Mesenchymal stem cell (in vitro differentiated cells and primary cell): ENCODE data around the gene PAWR.

Experiments
- DNase-seq: peaks from one replicate; pipeline ENCODE4 v3.0.0-alpha.2; 2013
- H2AFZ ChIP-seq: one replicate; pipeline ENCODE4 v1.6.1; 2013; ENCODE audit warnings: low read depth, mild to moderate bottlenecking, control low read depth, inconsistent platforms, low read length, moderate library complexity
- H2AK5ac ChIP-seq: 2 replicates; pipeline ENCODE4 v1.6.1; 2013; ENCODE audit warnings: low read length, moderate library complexity, mild to moderate bottlenecking, inconsistent platforms; ENCODE audit not compliant: severe bottlenecking
- H2BK120ac ChIP-seq: one replicate; pipeline ENCODE4 v1.6.1; 2013; ENCODE audit warnings: low read depth, mild to moderate bottlenecking, inconsistent platforms, low read length, moderate library complexity
- H2BK12ac ChIP-seq, 2 experiments: one replicate each; pipeline ENCODE4 v1.6.1; 2013; ENCODE audit warnings: inconsistent platforms in 2 of 2, low read length in 2 of 2, mild to moderate bottlenecking in 2 of 2, moderate library complexity in 2 of 2, control low read depth in 1 of 2
- H2BK15ac ChIP-seq: one replicate; pipeline ENCODE4 v1.6.1; 2013; ENCODE audit warnings: mild to moderate bottlenecking, low read depth, inconsistent platforms; ENCODE audit not compliant: poor library complexity, severe bottlenecking
- H2BK5ac ChIP-seq: 2 replicates; pipeline ENCODE4 v1.6.1; 2013; ENCODE audit warnings: low read depth, mild to moderate bottlenecking, low read length, control low read depth, inconsistent platforms; ENCODE audit not compliant: poor library complexity, severe bottlenecking
- H3K14ac ChIP-seq, 2 experiments: one replicate each; pipeline ENCODE4 v1.6.1; 2013; ENCODE audit warnings: inconsistent platforms in 2 of 2, low read length in 2 of 2, control low read depth in 1 of 2, mild to moderate bottlenecking in 1 of 2, moderate library complexity in 1 of 2
- H3K18ac ChIP-seq, 2 experiments: one replicate each; pipeline ENCODE4 v1.6.1; 2013; ENCODE audit warnings: inconsistent platforms in 2 of 2, low read length in 2 of 2, control low read depth in 1 of 2, low read depth in 1 of 2, mild to moderate bottlenecking in 1 of 2
- H3K23ac ChIP-seq, 2 experiments: one replicate each; pipeline ENCODE4 v1.6.1; 2013; ENCODE audit warnings: inconsistent platforms in 2 of 2, low read length in 2 of 2, mild to moderate bottlenecking in 2 of 2, moderate library complexity in 2 of 2, control low read depth in 1 of 2
- H3K27ac ChIP-seq: 2 replicates; pipeline ENCODE4 v1.5.1; 2013; ENCODE audit warnings: mild to moderate bottlenecking, moderate library complexity, low read length, control low read depth, inconsistent platforms; ENCODE audit not compliant: poor library complexity, severe bottlenecking
- H3K27me3 ChIP-seq, 2 experiments: 2 replicates each; pipeline versions ENCODE4 v1.6.1 to v1.7.0; 2013; ENCODE audit warnings: low read length in 2 of 2, mild to moderate bottlenecking in 2 of 2, moderate library complexity in 2 of 2, control low read depth in 1 of 2, inconsistent platforms in 1 of 2; ENCODE audit not compliant: control insufficient read depth in 1 of 2, insufficient read depth in 1 of 2
- H3K36me3 ChIP-seq, 2 experiments: 2 replicates each; pipeline versions ENCODE4 v1.6.1 to v1.7.0; 2013; ENCODE audit warnings: low read length in 2 of 2, control low read depth in 1 of 2, inconsistent platforms in 1 of 2, low read depth in 1 of 2, mild to moderate bottlenecking in 1 of 2; ENCODE audit not compliant: insufficient read depth in 2 of 2, control insufficient read depth in 1 of 2
- H3K4ac ChIP-seq, 2 experiments: one replicate each; pipeline ENCODE4 v1.6.1; 2013; ENCODE audit warnings: inconsistent platforms in 2 of 2, low read length in 2 of 2, mild to moderate bottlenecking in 2 of 2, moderate library complexity in 2 of 2, control low read depth in 1 of 2, low read depth in 1 of 2
- H3K4me1 ChIP-seq: 2 replicates; pipeline ENCODE4 v1.6.1; 2013; ENCODE audit warnings: low read depth, low read length, control low read depth; ENCODE audit not compliant: control insufficient read depth, insufficient read depth
- H3K4me2 ChIP-seq: 2 replicates; pipeline ENCODE4 v1.6.1; 2013; ENCODE audit warnings: low read length, mild to moderate bottlenecking, inconsistent platforms; ENCODE audit not compliant: poor library complexity, severe bottlenecking
- H3K4me3 ChIP-seq, 2 experiments: 2 replicates each; pipeline versions ENCODE4 v1.5.1 to v1.7.0; 2013; ENCODE audit warnings: low read length in 2 of 2, mild to moderate bottlenecking in 2 of 2, control low read depth in 1 of 2, low read depth in 1 of 2; ENCODE audit not compliant: insufficient read depth in 1 of 2
- H3K79me1 ChIP-seq: replicated peaks from 2 replicates; pipeline ENCODE4 v1.6.1; 2013; ENCODE audit warnings: mild to moderate bottlenecking, control low read depth, low read length, inconsistent platforms; ENCODE audit not compliant: poor library complexity, severe bottlenecking
- H3K9ac ChIP-seq: 2 replicates; pipeline ENCODE4 v1.7.0; 2013; ENCODE audit warnings: mild to moderate bottlenecking, low read length, moderate library complexity
- H3K9me3 ChIP-seq: 2 replicates; pipeline ENCODE4 v1.7.0; 2013; ENCODE audit warnings: mild to moderate bottlenecking, low read length; ENCODE audit not compliant: control insufficient read depth
- H4K8ac ChIP-seq: one replicate; pipeline ENCODE4 v1.6.1; 2013; ENCODE audit warnings: inconsistent platforms, mild to moderate bottlenecking, low read length, moderate library complexity
- H4K91ac ChIP-seq: one replicate; pipeline ENCODE4 v1.6.1; 2013; ENCODE audit warnings: mild to moderate bottlenecking, low read length, inconsistent platforms
- WGBS: methylation state at CpG from one replicate; pipeline ENCODE4 v1.1.7; 2013; ENCODE audit warnings: mixed read lengths; 5-methylcytosine and 5-hydroxymethylcytosine counted together

The PAWR gene

DNA sequence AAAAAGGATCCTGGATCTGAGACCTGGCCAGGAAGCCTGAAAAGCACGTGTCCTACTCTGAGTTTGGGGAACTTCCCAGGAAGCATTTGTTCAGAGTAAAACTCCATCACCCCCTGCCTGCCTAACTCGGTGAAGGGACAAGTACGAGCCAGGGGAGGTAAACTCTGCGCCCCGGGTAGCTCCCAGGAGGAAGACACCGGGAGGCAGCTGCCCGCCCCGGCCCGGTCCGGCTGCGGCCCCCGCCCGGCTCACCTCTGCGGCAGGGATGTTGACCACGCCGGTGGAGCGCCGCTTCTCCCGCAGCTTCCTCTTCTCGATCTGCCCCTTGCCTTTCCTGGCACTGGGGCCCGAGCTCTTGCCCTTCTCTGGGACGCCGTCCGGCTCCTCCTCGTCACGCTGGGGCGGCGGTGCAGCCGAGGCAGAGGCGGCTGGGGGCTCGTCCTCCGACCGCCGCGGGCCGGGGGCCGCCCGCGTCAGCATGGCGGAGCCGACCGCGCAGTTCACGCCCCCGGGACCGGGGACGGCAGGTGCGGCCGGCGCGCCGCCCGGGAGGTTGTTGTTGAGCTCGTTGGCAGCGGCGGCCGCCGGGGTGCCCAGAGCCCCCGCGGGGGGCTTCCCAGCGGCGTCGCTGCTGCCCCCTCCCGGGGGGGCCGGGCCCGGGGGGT, 1.2 kb downstream of the PAWR start:
- H2BK12ac ChIP-seq: peak overlapping the region in 1 of 2 experiments; percentile 31
- H4K8ac ChIP-seq: peak overlapping the region; percentile 72
- peak overlapping the region; percentile 14 for H2BK5ac ChIP-seq
- DNase-seq: peak; percentile 77
- peak overlapping the region; percentile 64 for H3K4me2 ChIP-seq
- no peaks in the 10 kb centered on the region for H3K4me1 ChIP-seq
- H2AK5ac ChIP-seq: peak overlapping the region; percentile 10
- WGBS: under 1% methylated on average over 49 of the region's 66 CpGs
- H2BK120ac ChIP-seq: peak overlapping the region; percentile 98
- H3K14ac ChIP-seq: peak overlapping the region in 1 of 2 experiments; percentile 75
- H3K4ac ChIP-seq: peak overlapping the region; percentile 19 to 64
- peaks cover 0 to 4% of the 10 kb centered on the region in 2 experiments for H3K36me3 ChIP-seq
- no peaks in the 10 kb centered on the region for H3K9me3 ChIP-seq
- peak overlapping the region; percentile 71 for H3K27ac ChIP-seq
- peak overlapping the region in 1 of 2 experiments; percentile 94 for H3K23ac ChIP-seq
- H3K79me1 ChIP-seq: peaks cover 5% of the 10 kb centered on the region
- H3K4me3 ChIP-seq: peak overlapping the region; percentile 79 to 85
- no peaks in the 10 kb centered on the region for H3K27me3 ChIP-seq
- H2BK15ac ChIP-seq: peak overlapping the region; percentile 97
- peak overlapping the region; percentile 6 for H2AFZ ChIP-seq
- peak overlapping the region; percentile 75 to 90 for H3K18ac ChIP-seq
- H4K91ac ChIP-seq: peak overlapping the region; percentile 80
- peak overlapping the region; percentile 79 for H3K9ac ChIP-seq

DNA sequence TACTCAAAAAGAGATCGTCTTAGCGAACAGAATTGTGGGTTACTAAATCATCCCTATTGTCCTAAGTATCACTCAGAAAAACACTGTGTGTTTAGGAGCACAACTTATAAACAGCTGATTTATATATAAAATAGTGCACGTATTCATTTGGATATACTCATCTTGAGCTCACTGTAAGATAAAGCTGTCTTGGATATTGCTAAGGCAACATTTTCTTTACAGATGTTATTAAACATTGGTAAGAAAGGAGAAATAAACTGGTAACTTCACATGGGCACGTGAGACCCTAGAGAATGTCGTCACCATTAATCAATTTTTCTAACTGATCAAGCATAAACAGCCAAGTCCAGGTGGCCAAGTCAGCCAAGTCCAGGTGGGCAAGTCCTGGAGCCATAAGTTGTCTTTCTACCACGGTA, 1.7 kb downstream of the PAWR start:
- H3K4ac ChIP-seq: no peak overlapping the region
- peak overlapping the region; percentile 64 for H3K4me2 ChIP-seq
- DNase-seq: no peak
- WGBS: 0% methylated on average over 5 of the region's 6 CpGs
- H3K9me3 ChIP-seq: no peaks in the 10 kb centered on the region
- H3K27ac ChIP-seq: peak overlapping the region; percentile 71
- no peak overlapping the region for H4K91ac ChIP-seq
- H2BK15ac ChIP-seq: no peak overlapping the region
- no peak overlapping the region for H3K23ac ChIP-seq
- no peak overlapping the region for H2BK120ac ChIP-seq
- peaks cover 0 to 4% of the 10 kb centered on the region in 2 experiments for H3K36me3 ChIP-seq
- peaks cover 5% of the 10 kb centered on the region for H3K79me1 ChIP-seq
- peak overlapping the region; percentile 14 for H2BK5ac ChIP-seq
- H3K27me3 ChIP-seq: no peaks in the 10 kb centered on the region
- H2BK12ac ChIP-seq: no peak overlapping the region
- H3K14ac ChIP-seq: no peak overlapping the region
- H3K18ac ChIP-seq: peak overlapping the region; percentile 16 to 75
- peaks cover 3% of the 10 kb centered on the region for H3K4me1 ChIP-seq
- H3K4me3 ChIP-seq: peak overlapping the region; percentile 79 to 85
- peak overlapping the region; percentile 6 for H2AFZ ChIP-seq
- H3K9ac ChIP-seq: peak overlapping the region; percentile 79
- H4K8ac ChIP-seq: no peak overlapping the region
- peak overlapping the region; percentile 10 for H2AK5ac ChIP-seq

DNA sequence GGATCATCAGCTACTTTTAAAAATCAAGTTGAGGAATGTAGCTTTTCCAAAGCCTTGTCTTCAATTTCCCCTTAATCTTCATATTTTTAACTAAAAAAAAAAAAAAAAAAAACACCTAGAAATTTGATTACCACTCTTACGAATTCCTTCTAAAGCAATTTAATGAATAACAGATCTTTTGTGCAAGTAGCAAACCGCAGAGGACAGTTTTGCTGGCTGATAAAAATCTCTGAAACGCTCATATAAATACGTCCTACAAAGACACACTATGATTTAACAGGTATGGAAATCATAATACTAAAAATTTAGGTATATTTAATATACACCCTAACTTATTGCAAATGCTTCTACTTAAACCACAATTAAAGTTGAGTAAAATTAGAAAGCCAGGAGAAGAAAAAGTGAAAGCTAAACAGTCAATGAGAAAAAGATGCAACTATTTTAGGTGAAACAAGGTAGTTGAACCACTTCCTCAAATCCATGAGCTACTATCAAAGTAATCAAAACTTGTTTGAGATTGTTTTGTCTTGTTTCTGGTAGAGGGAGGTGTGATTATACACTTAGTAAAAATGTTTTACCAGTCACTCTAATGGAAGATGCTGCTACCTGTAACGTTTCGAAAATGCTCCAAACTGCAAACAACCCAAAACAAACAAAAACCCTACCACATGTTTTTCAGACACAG, 2.2 kb downstream of the PAWR start:
- Histone ChIP-seq H3K27ac (peak overlapping the region; percentile 28), H3K14ac (no peak overlapping the region), H3K27me3 (no peaks in the 10 kb centered on the region), H3K4me1 (peaks cover 3% of the 10 kb centered on the region), H2AFZ (no peak overlapping the region), H3K9ac (peak overlapping the region; percentile 79), H4K91ac (no peak overlapping the region), H3K23ac (no peak overlapping the region), H3K9me3 (no peaks in the 10 kb centered on the region), H2BK12ac (no peak overlapping the region), H3K4me3 (peak overlapping the region in 1 of 2 experiments; percentile 85), H2BK15ac (no peak overlapping the region), H4K8ac (no peak overlapping the region), H2BK120ac (no peak overlapping the region), H3K4ac (no peak overlapping the region), H3K18ac (no peak overlapping the region), H2BK5ac (no peak overlapping the region), H3K36me3 (peaks cover 0 to 4% of the 10 kb centered on the region in 2 experiments), H3K4me2 (peak overlapping the region; percentile 57), H2AK5ac (no peak overlapping the region), H3K79me1 (peaks cover 5% of the 10 kb centered on the region)
- DNase-seq: peak; percentile 9
- 8% methylated on average over 2 of the region's 6 CpGs for WGBS

GRCh38 chr12:79687711-79688260, 3.0 kb downstream of the PAWR start:
- no CpG with 5 or more reads among the region's 3 CpGs for WGBS
- Histone ChIP-seq H3K36me3 (peaks cover 0 to 4% of the 10 kb centered on the region in 2 experiments), H2BK15ac (no peak overlapping the region), H3K4me2 (no peak overlapping the region), H2AK5ac (no peak overlapping the region), H3K9ac (peak overlapping the region; percentile 79), H4K8ac (no peak overlapping the region), H3K18ac (no peak overlapping the region), H2AFZ (no peak overlapping the region), H3K27ac (peak overlapping the region; percentile 10), H2BK120ac (no peak overlapping the region), H2BK12ac (no peak overlapping the region), H3K9me3 (no peaks in the 10 kb centered on the region), H2BK5ac (no peak overlapping the region), H3K4me3 (peak overlapping the region in 1 of 2 experiments; percentile 19), H3K79me1 (no peaks in the 10 kb centered on the region), H3K23ac (no peak overlapping the region), H3K14ac (no peak overlapping the region), H3K4me1 (peaks cover 3% of the 10 kb centered on the region), H3K4ac (no peak overlapping the region), H3K27me3 (no peaks in the 10 kb centered on the region), H4K91ac (no peak overlapping the region)
- peak; percentile 33 for DNase-seq
